AG10803 (cell line): ENCODE measurements around the gene EML1.

Source experiments
- DNase-seq: peaks from one replicate; pipeline ENCODE4 v3.0.0; 2010; ENCODE audit warnings: low read depth
- H3K4me3 ChIP-seq: 2 replicates; pipeline ENCODE4 v1.5.1; 2011; ENCODE audit warnings: mild to moderate bottlenecking, low read length, control low read depth
- TF ChIP-seq, protein P1 (sequence below): conservative IDR thresholded peaks from 2 replicates; pipeline ENCODE4 v1.5.1; 2011; ENCODE audit warnings: mild to moderate bottlenecking, low read length, control low read depth, inconsistent platforms

The EML1 gene

DNA sequence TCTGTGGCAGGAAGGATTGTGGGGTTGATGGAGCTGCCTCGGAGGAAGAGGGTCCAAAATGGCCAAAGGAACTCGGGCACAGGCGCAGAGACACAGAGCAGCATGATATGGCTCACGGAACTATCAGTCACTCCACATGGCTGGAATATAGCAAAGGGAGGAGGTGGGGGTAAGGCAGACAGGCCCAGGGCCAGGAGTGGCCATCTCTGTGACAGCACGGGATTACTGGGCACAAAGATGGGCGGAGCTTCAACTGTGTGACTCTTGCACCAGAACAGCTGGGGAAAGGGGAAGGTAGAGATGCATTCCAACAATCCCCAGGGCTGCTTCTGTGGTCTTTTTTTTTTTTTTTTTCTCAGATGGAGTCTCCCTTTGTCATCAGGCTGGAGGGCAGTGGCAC lies 24.8 kb upstream of the EML1 start:
- H3K4me3 ChIP-seq = no peak overlapping the region
- TF ChIP-seq, protein P1, sequence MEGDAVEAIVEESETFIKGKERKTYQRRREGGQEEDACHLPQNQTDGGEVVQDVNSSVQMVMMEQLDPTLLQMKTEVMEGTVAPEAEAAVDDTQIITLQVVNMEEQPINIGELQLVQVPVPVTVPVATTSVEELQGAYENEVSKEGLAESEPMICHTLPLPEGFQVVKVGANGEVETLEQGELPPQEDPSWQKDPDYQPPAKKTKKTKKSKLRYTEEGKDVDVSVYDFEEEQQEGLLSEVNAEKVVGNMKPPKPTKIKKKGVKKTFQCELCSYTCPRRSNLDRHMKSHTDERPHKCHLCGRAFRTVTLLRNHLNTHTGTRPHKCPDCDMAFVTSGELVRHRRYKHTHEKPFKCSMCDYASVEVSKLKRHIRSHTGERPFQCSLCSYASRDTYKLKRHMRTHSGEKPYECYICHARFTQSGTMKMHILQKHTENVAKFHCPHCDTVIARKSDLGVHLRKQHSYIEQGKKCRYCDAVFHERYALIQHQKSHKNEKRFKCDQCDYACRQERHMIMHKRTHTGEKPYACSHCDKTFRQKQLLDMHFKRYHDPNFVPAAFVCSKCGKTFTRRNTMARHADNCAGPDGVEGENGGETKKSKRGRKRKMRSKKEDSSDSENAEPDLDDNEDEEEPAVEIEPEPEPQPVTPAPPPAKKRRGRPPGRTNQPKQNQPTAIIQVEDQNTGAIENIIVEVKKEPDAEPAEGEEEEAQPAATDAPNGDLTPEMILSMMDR = no peak
- DNase-seq = peak; percentile 80

DNA sequence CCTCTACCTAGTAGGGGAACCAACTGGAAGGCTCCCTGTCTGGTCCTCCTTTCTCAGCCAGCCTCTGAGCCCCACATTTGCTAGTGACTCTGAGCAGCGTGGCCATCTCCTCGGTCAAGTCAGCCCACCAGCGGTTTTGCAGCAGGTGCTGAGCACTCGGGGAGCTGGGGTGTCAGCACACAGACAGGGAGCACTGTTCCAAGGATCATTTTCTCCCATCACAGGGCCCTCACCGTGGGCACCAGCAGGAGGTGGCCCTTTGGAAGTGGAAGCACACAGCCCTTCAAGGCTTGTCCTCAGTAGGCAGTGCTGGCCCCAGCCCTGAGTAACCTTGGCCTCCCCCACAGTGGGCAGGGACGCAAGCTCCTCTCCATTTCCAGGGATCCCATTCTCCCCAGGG lies 24.1 kb upstream of the EML1 start:
- H3K4me3 ChIP-seq = no peak overlapping the region
- no peak for DNase-seq
- TF ChIP-seq, protein P1 = no peak

DNA sequence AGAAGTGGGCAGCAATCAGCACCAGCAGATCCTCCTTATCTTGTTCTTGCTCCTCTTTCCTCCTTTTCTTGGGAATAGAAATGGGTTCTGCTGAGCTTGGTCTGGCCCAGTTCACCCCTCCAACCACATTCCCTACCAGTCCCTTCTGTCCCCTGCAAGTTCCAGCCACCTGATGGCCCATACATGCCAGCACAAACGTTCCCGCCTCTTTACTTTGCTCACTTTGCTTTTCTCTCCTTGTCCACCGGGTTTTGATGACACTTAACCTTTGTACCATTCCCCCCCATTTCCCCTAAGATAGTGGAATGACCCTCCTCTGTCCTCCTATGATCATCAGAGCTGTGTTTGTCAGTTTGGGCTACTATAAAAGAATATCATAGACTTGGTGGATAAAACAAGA lies 23.4 kb upstream of the EML1 start:
- DNase-seq = no peak
- no peak overlapping the region for H3K4me3 ChIP-seq
- TF ChIP-seq, protein P1 = no peak

DNA sequence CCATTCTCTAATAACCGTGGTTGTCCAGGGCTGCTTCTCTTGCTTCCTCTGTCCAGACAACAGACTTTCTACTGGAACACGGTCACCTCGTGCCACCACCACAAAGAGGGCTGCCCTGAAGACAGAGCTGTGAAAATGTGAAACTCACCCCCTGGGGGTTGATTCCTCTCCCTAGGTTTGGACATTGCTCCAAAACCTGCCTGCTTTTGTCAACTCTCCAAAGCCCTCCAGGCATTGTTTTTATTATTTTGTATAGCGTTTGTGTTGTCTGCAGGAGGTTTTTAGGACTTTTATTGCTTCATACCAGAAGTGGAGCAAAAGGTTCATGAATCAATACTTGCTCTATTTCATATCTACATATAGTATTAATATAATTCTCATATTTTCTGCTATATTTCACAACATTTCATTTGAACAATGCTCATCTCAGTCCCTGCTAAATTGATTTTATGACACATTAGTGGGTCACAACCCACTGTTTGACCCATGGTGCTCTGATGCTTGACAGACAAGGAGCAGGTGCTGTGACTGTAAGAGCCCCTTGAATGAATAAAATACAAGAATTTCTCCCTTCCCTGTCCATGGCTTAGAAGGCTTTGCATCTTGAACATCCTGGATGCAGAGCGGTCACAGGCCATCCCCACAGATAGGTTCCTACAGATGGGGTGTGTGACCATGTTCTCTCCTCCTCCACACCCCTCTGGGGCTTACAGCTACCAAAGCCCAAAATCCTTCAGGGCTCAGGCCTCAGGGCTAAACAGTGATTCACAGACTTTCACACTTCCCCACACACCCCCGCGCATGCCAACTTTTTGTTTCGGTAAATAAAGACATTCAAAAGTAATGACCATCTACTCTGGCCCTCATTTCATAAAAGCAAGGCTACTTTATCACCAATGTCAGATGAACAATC lies 20.6 kb upstream of the EML1 start:
- TF ChIP-seq, protein P1 = no peak
- H3K4me3 ChIP-seq = no peak overlapping the region

DNA sequence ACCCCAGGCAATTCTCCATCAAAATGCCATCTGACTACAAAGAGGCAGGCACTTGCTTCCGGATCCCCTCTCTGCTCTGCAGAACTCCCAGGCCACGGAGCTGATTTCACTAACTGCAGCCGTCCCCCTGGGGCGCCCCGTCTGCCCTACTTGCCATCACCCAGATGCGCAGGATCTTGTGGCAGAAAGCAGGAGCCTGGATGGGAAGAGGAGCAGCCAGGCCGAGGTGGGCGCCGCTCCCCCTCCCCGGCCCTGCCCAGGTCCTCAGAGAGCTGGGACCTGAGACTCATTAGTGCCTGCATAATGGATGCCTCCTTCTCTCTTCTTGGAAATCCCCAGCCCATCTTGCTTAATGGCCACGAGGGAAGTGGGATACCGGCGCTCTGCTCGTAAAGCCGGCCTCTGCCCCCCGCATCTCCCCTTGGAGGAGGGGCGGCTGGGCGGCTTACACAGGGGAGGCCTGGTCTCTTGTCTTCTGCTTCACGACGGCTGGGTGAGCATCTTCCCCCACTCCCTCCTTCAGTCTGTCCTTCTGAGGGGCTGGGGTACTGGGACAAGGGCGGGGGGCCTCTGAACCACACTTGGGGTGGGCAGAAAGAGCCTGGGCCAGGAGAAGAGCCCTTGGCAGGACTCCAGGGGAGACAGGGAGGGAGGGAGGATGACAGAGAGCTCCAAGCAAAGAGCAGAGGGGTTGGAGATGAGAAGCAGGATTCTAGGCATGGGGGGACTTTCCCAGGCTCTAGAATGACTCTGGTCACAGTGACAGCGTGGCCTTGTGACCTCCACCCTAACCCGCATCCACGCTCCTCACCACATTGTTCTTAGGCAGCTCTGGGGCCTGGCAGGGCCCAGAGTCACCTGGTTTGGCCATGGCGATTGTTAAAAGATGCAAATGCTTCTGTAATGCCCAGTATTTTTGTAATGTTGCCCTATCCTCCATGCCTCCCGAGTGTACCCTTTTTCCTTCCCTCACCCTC lies 19.4 kb upstream of the EML1 start:
- TF ChIP-seq, protein P1 = no peak
- H3K4me3 ChIP-seq = no peak overlapping the region
- DNase-seq = no peak

More for the DNA sequence above, 20.6 kb upstream of the EML1 start:
- no peak for DNase-seq

DNA sequence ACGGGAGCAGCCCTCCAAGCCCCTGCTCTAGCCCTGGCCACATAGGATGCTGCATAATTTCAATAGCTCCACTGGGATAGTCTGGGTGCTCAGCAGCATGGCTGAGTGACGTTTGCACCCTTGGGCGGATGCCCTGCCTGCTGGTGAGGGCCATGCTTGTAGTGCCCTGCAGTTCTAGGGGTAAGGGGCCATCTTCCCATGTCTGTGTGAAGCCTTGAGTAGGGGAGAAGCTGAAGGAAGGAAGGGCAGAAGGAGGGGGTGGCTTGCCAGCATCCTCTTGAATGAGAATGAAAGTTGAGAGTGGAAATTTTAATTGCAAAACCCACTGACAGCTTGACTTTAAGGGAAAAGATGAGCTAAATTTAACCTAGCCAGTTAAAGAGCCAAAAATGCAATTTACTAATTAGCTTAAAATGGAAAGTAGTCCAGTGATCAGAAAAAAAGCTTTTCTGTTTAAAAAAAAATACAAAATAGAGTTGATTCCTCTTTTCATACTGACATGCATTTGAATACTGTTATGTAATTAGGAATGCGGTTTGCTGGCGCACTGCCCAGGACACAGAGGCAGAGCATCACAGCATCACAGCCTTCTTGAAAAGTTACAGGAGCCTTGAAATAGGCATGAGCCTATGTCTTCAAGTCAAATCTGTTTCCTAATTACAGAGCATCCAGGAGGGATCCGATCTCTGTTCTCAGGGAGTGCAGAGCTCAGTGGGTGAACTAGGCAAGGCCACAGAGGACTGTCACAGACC lies 18.5 kb upstream of the EML1 start:
- no peak overlapping the region for H3K4me3 ChIP-seq
- peak; percentile 62 for DNase-seq
- TF ChIP-seq, protein P1 = no peak
